Measurements from ENCODE around the gene MAGEA9.
"Not testable (repeated sequence)": the region's sequence is repeated elsewhere in the genome, so short reads cannot be mapped to it uniquely, and the experiment has no call there.

- not testable (repeated sequence) for TF ChIP-seq ZNF274 (IDR thresholded peaks at IDR 0.05; ENCODE audit: low read depth, low read length); SUZ12 (IDR thresholded peaks at IDR 0.05; ENCODE audit: extremely low read depth, insufficient read depth, insufficient read length); YY1 (IDR thresholded peaks at IDR 0.05; ENCODE audit: insufficient read depth, insufficient read length)
Observed at GRCh38 chrX:149773768-149774167, 8.0 kb upstream of the MAGEA9 start, which contains the start of gene HSFX1.

Data from NT2/D1 (cell line).